HUES64 (cell line): Measurements from ENCODE around the gene PRRG4.

Experiments
- H3K27ac ChIP-seq: 2 replicates; pipeline ENCODE4 v1.7.0; 2013; ENCODE audit warnings: low read depth, low read length, inconsistent platforms
- H3K27me3 ChIP-seq: 2 replicates; pipeline ENCODE4 v1.6.1; 2013; ENCODE audit warnings: mild to moderate bottlenecking, low read length; ENCODE audit not compliant: insufficient read depth
- H3K36me3 ChIP-seq: 2 replicates; pipeline ENCODE4 v1.6.1; 2013; ENCODE audit warnings: mild to moderate bottlenecking, low read length; ENCODE audit not compliant: insufficient read depth
- H3K4me1 ChIP-seq: 2 replicates; pipeline ENCODE4 v1.6.1; 2013; ENCODE audit warnings: mild to moderate bottlenecking, low read length, moderate library complexity; ENCODE audit not compliant: insufficient read depth
- H3K4me3 ChIP-seq: 2 replicates; pipeline ENCODE4 v1.5.1; 2013; ENCODE audit warnings: mild to moderate bottlenecking, low read length, moderate library complexity
- H3K9ac ChIP-seq: 2 replicates; pipeline ENCODE4 v1.6.1; 2013; ENCODE audit warnings: mild to moderate bottlenecking, low read depth, low read length
- H3K9me3 ChIP-seq: 2 replicates; pipeline ENCODE4 v1.6.1; 2013; ENCODE audit warnings: low read depth, low read length; ENCODE audit not compliant: insufficient read depth
- WGBS: fragments of 150-250, 120-280 bp; methylation state at CpG from one replicate; pipeline ENCODE4 v1.1.7; 2013; ENCODE audit warnings: missing lambda C conversion rate; 5-methylcytosine and 5-hydroxymethylcytosine counted together

The PRRG4 gene

DNA sequence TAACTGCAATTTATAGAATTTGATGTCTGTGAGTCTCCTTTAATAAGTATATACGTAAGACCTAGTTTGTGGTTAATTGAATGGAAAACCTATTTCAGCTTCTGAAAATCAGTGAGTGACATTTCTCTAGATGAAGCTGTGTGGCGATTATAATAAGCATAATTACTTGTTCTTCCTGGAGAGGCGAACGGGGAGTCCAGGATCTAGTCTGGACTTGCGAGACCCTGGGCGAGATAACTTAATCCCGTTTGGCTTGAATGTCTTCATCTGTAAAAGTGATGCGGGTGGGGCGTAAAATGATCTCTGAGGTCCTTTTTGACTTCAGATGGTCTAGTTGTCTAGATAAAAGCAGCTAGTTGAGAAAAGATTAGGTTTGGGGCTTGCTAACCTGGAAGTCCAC lies 1.1 kb downstream of the PRRG4 start:
- Histone ChIP-seq H3K4me3 (no peak overlapping the region), H3K9me3 (no peaks in the 10 kb centered on the region), H3K27me3 (peaks cover 38% of the 10 kb centered on the region), H3K4me1 (0 out of 2 replicates have a peak, but pooled peaks cover 2% of the 10 kb centered on the region), H3K36me3 (no peaks in the 10 kb centered on the region), H3K9ac (no peak overlapping the region), H3K27ac (no peak overlapping the region)
- WGBS = 91% methylated on average over 9 of the region's 9 CpGs

GRCh38 chr11:32831221-32831620 lies 1.5 kb downstream of the PRRG4 start:
- no peaks in the 10 kb centered on the region for H3K36me3 ChIP-seq
- no peak overlapping the region for H3K27ac ChIP-seq
- H3K4me3 ChIP-seq = no peak overlapping the region
- H3K9ac ChIP-seq = no peak overlapping the region
- WGBS = 83% methylated on average over 3 of the region's 3 CpGs
- H3K9me3 ChIP-seq = no peaks in the 10 kb centered on the region
- H3K4me1 ChIP-seq = 0 out of 2 replicates have a peak, but pooled peaks cover 2% of the 10 kb centered on the region
- peaks cover 38% of the 10 kb centered on the region for H3K27me3 ChIP-seq

DNA sequence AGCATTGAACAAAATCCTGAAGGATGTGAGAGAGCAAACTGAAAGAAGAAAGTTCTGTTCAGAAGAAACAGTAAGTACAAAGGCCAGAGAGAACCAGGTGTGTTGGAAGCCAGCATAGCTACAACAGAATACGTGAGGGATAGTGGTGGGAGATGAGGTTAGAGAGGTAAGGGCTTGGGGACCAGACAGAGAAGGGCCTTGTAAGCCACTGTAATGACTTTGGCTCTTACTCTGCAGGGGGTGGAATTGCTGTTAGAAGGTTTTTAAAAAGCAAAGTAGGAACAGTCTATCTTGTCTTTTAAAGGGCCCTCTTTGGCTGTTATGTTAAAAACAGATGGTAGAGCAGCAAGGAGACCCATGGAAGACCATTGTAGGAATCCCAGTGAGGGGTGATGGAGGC lies 4.2 kb downstream of the PRRG4 start:
- Histone ChIP-seq H3K36me3 (no peaks in the 10 kb centered on the region), H3K9me3 (no peaks in the 10 kb centered on the region), H3K4me1 (peaks cover 6% of the 10 kb centered on the region; the same call in 1 of the 2 replicates), H3K27ac (no peak overlapping the region), H3K27me3 (peaks cover 28% of the 10 kb centered on the region), H3K9ac (no peak overlapping the region), H3K4me3 (no peak overlapping the region)
- WGBS = 60% methylated on average over 1 of the region's 1 CpG

GRCh38 chr11:32836946-32837345 lies 7.2 kb downstream of the PRRG4 start:
- H3K27ac ChIP-seq = no peak overlapping the region

DNA sequence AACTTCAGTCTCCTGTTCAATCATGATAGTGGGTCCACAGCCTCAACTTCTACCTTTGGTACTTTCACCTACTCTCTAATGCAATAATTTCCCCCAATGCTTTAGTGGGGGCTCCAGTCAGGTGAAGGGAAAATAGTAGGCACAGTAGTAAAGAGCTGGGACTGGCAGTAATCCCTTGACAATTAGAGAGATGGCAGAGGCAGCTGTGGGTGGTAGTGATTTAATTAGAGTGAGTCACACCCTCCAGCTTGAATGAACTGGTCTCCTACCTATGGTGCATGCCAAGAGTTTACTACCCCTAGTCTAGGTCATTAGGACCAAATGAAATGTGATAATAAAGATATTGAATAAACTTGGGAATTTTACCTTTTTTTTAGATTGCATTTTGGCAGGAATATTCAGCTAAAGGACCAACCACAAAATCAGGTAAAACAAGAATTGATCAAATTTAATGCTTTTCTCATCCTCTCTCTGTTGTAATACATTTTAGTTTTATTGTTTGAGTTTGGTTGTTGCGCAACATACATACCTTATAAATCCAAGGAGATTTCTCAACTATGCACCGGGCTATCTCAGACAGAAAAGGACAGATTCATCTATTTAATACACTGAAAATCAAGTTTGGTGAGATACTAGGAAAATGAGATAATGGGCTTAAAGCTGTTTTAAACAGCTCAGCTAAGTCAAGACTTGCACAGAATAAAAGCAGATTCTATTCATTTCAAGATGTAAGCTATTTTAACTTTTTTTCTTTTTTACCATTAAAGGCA lies 9.0 kb downstream of the PRRG4 start:
- WGBS = no CpG with 5 or more reads among the region's 2 CpGs
- H3K36me3 ChIP-seq = no peaks in the 10 kb centered on the region
- no peak overlapping the region for H3K4me3 ChIP-seq
- no peak overlapping the region for H3K27ac ChIP-seq
- H3K9ac ChIP-seq = no peak overlapping the region
- no peaks in the 10 kb centered on the region for H3K27me3 ChIP-seq
- H3K9me3 ChIP-seq = no peaks in the 10 kb centered on the region
- peaks cover 5% of the 10 kb centered on the region; the same call in 1 of the 2 replicates for H3K4me1 ChIP-seq

More at GRCh38 chr11:32836946-32837345, 7.2 kb downstream of the PRRG4 start:
- Histone ChIP-seq H3K27me3 (peaks cover 3% of the 10 kb centered on the region; the same call in 1 of the 2 replicates), H3K4me3 (no peak overlapping the region), H3K4me1 (peaks cover 5% of the 10 kb centered on the region; the same call in 1 of the 2 replicates), H3K36me3 (no peaks in the 10 kb centered on the region), H3K9me3 (no peaks in the 10 kb centered on the region), H3K9ac (no peak overlapping the region)
- WGBS = 98% methylated on average over 2 of the region's 2 CpGs

GRCh38 chr11:32839308-32839707 lies 9.6 kb downstream of the PRRG4 start:
- WGBS = 100% methylated on average over 1 of the region's 2 CpGs
- Histone ChIP-seq H3K27me3 (no peaks in the 10 kb centered on the region), H3K9ac (no peak overlapping the region), H3K36me3 (no peaks in the 10 kb centered on the region), H3K27ac (no peak overlapping the region), H3K9me3 (no peaks in the 10 kb centered on the region), H3K4me3 (no peak overlapping the region), H3K4me1 (peaks cover 5% of the 10 kb centered on the region; the same call in 1 of the 2 replicates)

- Histone ChIP-seq H3K36me3 (no peaks in the 10 kb centered on the region), H3K27me3 (no peaks in the 10 kb centered on the region), H3K9ac (no peak overlapping the region), H3K4me3 (no peak overlapping the region), H3K9me3 (no peaks in the 10 kb centered on the region), H3K4me1 (peaks cover 5% of the 10 kb centered on the region; the same call in 1 of the 2 replicates), H3K27ac (no peak overlapping the region)
- 93% methylated on average over 2 of the region's 2 CpGs for WGBS
Observed at GRCh38 chr11:32840587-32840986, 10.9 kb downstream of the PRRG4 start.

DNA sequence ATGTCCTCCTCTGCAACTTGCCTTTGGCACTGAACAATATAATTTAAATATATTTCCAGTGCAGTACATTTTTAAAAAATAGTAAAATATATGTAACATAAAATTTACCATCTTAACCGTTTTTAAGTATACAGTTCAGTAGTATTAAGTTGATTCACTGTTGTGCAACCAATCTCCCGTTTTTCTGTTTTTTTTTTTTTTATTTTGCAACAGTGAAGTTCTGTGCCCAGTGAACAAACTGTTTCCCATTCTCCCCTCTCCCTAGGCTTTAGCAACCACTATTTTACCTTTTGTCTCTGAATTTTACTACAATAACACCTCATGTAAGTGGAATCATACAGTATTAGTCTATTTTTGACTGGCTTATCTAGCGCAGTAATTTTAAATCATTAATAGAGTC lies 13.8 kb downstream of the PRRG4 start:
- Histone ChIP-seq H3K27me3 (no peaks in the 10 kb centered on the region), H3K9me3 (no peaks in the 10 kb centered on the region)
- WGBS = 89% methylated on average over 2 of the region's 3 CpGs

DNA sequence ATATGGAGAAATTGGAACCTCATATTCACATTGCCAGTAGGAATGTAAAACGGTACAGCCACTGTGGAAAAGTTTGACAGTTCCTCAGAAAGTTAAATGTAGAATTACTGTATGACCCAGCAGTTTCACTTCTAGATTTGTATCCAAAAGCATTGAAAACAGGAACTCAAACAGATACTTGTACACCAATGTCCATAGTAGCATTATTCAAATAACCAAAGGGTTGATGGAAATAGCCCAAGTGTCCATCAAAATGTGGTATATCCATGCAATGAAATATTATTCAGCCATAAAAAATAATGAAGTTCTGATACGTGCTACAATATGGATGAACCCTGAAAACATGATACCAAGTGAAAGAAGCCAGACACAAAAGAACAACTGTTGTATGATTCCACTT lies 17.8 kb downstream of the PRRG4 start:
- Histone ChIP-seq H3K27ac (no peak overlapping the region), H3K4me1 (no peaks in the 10 kb centered on the region), H3K27me3 (no peaks in the 10 kb centered on the region), H3K9me3 (no peaks in the 10 kb centered on the region), H3K9ac (no peak overlapping the region), H3K4me3 (no peak overlapping the region), H3K36me3 (no peaks in the 10 kb centered on the region)
- WGBS = 96% methylated on average over 2 of the region's 2 CpGs

More for the DNA sequence above, 13.8 kb downstream of the PRRG4 start:
- H3K36me3 ChIP-seq = no peaks in the 10 kb centered on the region
- H3K4me3 ChIP-seq = no peak overlapping the region
- peaks cover 5% of the 10 kb centered on the region; the same call in 1 of the 2 replicates for H3K4me1 ChIP-seq
- no peak overlapping the region for H3K9ac ChIP-seq
- H3K27ac ChIP-seq = no peak overlapping the region

DNA sequence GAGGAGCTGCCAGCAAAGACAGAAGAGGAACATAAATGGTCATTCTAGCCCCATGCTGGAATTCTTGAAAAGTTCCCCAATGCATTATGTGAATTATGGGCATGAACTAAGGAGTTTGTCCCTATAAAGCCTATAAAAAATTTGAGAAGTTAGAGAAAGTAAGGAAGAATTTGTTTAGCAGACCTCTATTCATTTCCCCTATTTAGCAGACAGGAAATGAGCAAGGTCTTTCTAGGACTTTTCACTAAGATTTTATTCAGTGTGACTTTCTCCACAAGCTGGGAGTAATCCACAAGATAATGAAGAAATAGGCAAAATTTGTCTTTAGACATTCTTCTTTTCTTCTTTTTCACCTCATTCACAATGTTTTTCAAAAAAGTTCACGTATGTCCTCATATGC lies 20.0 kb downstream of the PRRG4 start:
- 87% methylated on average over 1 of the region's 1 CpG for WGBS
- H3K4me1 ChIP-seq = no peaks in the 10 kb centered on the region

GRCh38 chr11:32851251-32851650 lies 21.5 kb downstream of the PRRG4 start:
- H3K9ac ChIP-seq = no peak overlapping the region
- H3K27ac ChIP-seq = no peak overlapping the region
- H3K4me3 ChIP-seq = no peak overlapping the region
- H3K36me3 ChIP-seq = no peaks in the 10 kb centered on the region
- H3K27me3 ChIP-seq = no peaks in the 10 kb centered on the region
- H3K4me1 ChIP-seq = no peaks in the 10 kb centered on the region
- H3K9me3 ChIP-seq = no peaks in the 10 kb centered on the region
- 100% methylated on average over 1 of the region's 1 CpG for WGBS

More for the DNA sequence above, 20.0 kb downstream of the PRRG4 start:
- Histone ChIP-seq H3K9me3 (no peaks in the 10 kb centered on the region), H3K9ac (no peak overlapping the region), H3K27me3 (no peaks in the 10 kb centered on the region), H3K4me3 (no peak overlapping the region), H3K36me3 (no peaks in the 10 kb centered on the region), H3K27ac (no peak overlapping the region)
